Activated CD8-positive, alpha-beta memory T cell treated with anti-CD3 and anti-CD28 coated beads for 1 hour (primary cell): ENCODE results near the gene MAP2K7.
"Not testable (repeated sequence)": the region's sequence is repeated elsewhere in the genome, so short reads cannot be mapped to it uniquely, and the experiment has no call there.

ENCODE experiments used
- DNase-seq, 2 donors: peaks; one replicate each; pipeline ENCODE4 v3.0.0-alpha.2; 2020; ENCODE audit warnings: low read depth in 1 of 2; ENCODE audit errors: extremely low read depth in 1 of 2

Gene MAP2K7

DNA sequence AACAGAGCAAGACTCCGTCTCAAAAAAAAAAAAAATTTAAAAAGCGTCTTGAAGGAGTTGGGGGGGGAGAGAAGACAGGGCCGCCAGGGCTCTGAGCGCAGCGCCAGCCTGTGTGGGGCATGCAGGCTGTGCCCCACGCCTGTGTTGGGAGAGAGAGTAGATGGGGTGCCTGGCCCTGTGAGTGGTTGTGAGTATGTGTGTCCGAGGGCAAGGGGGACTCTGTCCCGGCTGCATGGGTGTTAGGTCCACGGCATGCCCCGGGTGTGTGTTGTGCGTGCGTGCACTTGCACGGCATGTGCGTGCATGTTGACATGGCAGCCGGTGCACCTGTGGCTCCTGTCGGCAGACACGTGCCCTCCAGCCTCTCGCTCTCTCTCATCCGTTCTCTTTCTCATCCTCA is 3.4 kb downstream of the MAP2K7 start:
- no peak for DNase-seq

DNA sequence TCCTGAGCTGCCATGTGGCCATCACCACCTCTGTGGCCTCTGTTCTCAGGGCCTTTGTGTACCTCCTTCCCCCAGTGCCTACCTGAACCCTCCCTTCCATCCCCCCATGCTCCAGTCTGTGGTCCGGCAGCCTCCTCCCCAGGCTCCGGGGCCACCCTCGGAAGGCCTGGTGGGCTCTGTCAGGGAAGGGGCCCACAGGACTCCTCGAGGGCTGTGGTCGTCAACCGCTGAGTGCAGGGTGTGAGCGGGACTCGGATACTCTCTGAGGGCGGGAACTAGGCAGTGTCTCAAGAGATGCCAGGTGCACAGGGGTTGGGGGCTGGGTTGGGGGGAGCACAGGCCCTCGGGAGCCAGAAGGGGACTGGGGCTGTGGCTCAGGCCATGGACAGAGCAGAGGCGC is 3.9 kb downstream of the MAP2K7 start:
- no peak for DNase-seq

DNA sequence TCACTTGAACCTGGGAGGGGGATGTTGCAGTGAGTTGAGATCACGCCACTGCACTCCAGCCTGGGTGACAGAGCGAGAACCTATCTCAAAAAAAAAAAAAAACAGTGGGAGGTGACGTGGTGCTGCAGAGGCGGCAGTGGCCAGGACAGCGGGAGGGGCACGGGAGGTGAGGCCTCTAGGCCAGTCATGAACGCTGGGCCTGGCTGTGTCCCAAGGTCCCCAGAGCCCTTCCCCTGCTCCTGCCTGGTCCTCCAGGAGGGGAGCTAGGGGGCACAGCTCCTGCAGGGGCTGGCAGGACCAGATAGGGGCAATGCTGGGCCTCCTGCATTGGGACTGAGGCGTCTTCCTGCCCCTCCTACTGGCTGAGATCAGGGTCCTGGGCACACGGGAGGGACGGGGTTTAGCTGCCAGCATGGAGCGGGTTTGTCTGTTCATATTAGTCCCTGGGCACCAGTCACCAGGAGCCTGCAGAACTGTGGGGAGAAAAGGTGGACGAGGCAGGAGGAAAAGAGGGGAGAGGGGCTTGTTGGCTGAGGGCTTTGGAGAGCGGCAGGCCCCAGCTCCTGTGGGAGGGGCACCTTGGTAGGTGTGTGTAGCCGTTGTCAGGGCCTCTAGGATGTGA is 4.5 kb downstream of the MAP2K7 start:
- DNase-seq, result no peak

DNA sequence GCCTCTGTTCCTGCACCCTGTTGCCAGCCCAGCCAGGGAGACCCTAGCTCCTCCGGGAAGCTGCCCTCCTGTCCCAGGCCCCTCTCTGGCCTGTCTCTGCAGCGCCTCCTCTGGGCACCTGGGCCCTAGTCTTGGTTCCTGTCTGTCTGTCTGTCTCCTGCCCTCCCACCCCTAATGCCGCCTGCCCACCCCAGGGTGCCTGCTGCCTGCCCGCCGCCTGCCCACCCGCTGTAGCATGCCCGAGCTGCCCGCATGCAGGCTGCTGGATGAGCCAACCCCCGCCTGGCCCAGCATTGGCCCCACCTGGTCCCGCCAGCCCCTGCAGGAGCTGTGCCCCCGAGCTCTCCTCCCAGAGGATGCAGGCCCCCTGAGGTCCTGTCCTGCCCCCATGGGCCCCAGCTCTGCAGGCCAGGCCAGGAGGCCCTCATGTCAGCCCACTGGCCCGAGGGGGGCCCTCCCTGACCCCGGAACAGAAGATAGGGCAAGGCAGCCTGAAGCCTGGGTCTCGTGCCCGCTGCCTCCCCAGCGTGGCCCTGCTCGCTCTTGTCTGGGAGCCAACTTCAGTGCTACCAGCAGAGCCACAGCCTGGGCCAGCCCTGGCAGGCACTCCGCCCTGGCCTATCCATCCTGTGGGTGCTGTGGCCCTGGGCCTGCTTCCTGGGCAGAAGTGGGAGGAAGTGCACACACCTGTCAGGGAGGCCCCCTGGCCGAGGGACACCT is 5.2 kb downstream of the MAP2K7 start:
- no peak for DNase-seq

DNA sequence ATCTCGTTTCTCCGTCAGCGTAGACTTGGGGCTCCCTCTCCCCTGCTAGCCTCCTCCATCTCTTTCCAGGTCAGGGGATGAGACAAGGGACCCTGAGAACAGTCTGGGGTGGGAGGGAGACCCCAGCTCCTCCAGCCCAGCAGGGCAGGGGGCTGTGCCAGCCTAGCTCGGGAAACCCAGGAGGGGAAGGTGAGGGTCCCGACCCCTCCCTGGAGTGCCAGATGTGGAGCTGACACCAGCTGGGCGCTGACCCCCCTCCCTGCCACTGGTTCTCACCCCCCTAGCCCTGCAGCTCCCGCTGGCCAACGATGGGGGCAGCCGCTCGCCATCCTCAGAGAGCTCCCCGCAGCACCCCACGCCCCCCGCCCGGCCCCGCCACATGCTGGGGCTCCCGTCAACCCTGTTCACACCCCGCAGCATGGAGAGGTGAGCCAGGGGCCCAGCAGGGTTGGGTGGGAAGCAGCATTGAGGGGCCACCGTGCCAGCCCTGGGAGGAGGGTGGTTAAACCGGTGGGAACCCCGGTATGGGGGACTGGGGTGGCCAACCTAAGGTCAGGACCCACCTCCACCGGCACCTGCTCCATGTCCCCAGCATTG is 5.9 kb downstream of the MAP2K7 start:
- no peak for DNase-seq

DNA sequence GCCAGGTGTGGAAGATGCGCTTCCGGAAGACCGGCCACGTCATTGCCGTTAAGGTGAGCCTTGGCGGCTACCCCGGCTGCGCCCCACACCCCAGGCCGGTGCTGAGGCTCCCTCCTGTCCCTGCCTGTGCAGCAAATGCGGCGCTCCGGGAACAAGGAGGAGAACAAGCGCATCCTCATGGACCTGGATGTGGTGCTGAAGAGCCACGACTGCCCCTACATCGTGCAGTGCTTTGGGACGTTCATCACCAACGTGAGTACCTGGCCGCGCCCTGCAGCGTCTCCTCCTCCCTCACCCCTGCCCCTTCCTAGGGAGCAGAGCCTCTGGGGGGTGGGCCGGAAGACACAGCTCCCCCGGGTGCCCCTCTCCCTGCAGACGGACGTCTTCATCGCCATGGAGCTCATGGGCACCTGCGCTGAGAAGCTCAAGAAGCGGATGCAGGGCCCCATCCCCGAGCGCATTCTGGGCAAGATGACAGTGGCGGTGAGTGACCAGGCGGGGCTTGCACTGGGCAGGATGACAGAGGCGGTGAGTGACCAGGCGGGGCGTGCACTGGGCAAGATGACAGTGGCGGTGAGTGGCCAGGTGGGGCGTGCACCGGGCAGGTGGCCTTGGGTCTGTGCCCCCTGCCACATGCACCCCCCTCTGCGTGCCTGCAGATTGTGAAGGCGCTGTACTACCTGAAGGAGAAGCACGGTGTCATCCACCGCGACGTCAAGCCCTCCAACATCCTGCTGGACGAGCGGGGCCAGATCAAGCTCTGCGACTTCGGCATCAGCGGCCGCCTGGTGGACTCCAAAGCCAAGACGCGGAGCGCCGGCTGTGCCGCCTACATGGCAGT is 6.9 kb downstream of the MAP2K7 start:
- no peak for DNase-seq

DNA sequence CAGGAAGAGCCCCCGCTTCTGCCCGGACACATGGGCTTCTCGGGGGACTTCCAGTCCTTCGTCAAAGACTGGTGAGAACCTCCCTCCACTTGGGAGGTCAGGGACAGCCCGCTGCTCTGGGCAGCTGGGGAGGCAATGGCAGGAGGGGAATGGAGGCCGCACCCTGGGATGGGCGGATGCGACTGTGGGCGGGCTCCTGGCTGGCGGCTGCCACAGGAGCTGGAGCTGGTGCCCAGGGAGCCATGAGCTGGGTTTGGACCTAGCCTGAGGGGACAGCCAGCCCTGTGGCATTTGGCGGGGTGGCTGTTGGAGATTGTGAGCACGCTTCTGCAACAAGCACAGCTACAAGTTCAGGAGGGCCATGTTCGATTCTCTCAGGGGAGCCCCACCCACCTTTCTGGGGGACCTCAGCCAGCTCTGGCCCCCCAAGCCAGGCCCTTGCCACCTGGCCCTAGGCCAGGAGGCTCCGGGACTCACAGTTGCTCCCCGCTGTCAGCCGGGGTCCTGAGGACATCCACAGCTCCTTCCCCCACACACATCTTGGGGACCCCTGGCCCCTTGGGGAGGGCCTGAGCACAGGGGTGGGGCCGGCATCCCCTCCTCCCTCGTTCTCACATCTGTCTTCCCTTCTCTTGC is 7.9 kb downstream of the MAP2K7 start:
- no peak for DNase-seq

DNA sequence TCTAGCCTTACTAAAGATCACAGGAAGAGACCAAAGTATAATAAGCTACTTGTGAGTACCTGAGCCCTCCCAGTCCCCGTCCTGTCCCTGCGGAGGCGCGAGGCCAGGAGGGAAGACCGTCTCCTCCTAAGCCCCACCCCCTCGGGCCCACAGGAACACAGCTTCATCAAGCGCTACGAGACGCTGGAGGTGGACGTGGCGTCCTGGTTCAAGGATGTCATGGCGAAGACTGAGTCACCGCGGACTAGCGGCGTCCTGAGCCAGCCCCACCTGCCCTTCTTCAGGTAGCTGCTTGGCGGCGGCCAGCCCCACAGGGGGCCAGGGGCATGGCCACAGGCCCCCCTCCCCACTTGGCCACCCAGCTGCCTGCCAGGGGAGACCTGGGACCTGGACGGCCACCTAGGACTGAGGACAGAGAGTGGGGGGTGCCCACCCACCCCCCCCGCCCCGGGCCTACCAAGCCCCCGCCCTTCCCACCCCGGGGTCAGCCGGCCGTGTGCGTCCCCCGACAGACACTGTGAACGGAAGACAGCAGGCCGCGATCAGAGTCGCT is 8.5 kb downstream of the MAP2K7 start:
- no peak for DNase-seq

DNA sequence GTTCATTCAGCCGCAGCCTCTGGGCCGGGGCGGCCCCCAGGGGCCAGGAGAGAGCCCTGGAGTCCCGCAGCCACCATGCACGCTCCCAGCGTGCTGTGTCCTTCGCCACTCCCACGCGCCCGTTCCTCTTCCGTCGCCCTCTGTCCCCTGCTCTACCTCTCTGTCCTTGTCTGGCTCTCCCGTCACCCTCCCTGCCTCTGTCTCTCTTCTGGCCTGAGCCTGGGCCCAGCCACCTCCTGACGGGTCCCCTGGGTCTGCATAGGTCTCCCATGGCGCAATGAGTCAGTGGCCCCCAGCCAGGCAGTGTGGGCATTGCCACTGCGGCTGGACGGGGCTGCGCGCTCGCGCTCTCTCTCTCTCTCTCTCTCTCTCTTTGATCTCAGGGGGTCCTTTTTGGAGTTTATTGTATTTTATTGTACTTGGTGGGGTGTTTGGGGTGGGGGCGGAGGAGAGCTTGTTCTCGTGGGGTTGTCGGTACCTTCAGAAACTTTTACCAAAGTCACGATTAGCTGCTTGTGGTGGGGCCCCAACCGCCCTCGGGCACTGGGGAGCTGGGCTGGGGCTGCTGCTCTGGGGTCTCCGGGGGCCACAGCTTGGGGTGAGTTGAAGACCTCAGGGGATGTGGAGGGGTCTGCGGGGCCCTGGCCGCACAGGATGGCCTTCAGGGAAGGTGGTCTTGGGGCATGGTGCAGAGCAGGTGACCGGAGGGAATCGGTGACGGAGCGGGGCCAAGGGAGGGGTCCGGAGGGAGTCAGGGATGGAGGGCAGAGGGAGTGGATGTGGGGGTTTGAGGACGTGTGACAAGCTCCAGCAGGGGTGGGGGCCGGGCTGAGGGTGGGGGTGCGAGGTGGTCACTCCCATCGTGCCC is 9.3 kb downstream of the MAP2K7 start:
- no peak for DNase-seq

DNA sequence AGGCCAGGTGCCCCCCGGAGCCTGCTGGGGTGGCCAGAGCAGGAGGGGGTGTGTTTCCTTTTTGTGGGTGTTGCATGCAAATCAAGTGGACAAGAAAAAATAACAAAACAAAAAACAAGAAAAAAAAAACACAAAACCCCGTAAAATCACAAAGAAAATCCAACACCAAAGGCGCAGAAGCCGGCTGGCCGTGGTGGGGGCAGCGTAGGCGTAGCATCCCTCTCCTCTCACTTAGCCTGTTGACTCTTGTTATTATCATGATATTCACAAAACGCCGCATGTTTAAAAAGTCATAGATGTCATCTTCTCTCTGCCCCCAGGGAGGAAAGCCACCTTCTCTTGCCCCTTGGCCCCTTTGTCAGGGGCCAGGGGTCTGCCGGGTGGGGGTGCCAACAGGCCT is 10.0 kb downstream of the MAP2K7 start:
- no peak for DNase-seq

DNA sequence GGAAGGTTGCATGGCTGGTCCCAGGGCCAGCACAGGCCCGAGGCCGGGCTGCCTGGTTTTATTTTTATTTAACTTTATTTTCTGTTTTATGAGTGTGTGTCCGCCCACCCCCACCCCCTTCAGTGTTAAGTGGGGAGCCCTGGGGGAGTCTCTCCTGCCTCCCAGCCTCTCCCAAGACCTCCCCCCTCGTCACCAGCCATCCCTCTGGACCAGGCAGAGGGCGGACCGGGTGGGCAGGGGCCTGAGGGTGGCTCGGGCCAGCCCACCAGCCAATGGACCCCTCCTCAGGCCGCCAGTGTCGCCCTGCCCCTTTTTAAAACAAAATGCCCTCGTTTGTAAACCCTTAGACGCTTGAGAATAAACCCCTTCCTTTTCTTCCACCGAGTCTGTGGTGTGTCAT is 10.4 kb downstream of the MAP2K7 start:
- DNase-seq, result no peak

DNA sequence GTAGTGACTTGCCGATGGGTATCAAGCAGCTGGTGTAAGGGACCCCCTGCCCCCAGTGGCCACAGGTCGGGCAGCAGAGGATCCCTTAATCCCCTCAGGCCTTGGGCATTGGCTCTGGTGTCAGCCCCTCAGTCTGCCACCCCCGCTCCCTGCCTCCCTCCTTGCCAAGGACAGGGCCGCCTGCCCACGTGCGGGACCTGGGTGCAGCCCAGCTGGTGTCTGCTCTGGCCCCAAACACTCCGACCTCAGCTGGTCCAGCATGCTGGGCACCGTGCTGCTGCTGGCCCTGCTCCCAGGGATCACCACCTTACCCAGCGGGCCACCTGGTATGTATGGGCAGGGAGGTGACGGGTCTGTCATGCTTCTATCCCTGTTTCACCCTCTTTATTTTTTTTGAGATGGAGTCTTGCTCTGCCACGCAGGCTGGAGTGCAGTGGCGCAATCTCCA is 10.9 kb downstream of the MAP2K7 start, which contains the start of gene TGFBR3L:
Gene TGFBR3L (plus strand): TSS at position 233 of the 448 bp plus-strand sequence.
- DNase-seq, result no peak

DNA sequence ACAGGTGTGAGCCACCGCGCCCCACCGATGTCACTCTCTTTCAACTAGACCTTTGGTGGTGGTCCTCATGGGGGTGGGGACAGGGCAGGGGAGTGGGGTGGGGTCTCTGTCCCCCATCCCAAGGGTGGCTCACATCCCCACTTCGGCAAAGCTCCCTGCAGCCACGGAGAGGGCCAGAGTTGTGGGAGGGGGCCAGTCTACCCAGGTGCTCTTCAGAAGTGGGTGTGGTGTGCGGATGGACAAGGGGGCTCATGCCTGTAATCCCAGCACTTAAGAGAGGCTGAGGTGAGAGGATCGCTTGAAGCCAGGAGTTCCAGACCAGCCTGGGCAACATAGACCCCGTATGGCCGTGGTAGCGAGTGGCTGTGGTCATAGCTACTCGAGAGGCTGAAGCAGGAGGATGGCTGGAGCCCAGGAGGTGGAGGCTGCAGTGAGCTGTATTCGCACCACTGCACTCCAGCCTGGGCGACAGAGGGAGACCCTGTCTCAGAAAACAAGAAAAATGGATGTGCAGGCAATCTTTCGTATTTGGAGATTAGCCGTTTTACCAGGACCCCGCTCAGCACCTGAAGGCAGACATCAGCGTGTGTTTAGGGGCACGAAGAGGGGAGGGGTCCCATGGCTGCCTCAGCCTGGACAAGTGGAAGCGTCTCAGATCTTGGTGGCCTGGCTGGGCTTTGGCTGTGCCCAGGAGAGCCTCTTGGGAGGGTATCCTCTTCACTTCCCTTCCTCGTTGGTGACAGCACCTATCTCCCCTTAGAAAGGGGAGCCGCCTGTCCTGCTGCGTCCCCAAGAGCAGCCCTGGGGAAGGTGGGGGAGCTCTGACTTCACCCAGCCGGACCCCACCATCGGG is 11.8 kb downstream of the MAP2K7 start:
- DNase-seq, result no peak

DNA sequence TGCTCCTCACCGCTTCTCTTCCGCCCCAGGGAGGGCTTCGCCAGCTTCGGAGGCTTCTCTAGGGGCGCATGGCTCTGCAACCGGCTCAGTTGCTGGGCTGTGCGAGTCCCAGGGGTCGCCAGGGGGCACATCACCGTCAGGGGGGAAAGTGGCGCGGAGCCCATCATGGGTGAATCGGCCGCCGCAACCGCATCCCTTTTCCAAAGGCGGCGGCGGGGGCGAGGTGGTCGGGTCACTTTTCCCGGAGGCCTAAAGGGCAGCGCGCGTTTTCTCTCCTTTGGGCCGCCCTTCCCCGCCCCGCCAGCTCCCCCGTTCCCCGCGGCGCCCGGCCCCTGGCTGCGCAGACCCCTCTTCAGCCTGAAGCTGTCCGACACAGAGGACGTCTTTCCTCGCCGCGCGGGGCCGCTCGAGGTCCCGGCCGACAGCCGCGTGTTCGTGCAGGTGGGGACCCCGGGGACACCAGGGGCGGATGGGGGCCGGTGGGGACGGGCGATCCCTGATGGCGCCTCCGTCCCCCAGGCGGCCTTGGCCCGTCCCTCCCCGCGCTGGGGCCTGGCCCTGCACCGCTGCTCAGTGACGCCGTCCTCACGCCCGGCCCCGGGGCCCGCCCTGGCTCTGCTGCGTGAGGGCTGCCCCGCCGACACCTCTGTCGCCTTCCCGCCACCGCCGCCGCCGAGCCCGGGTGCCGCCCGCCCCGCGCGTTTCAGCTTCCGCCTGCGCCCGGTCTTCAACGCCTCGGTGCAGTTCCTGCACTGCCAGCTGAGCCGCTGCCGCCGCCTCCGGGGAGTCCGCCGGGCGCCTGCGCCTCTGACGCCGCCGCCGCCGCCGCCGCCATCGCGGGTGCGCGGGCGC is 12.7 kb downstream of the MAP2K7 start:
- DNase-seq, result no peak

DNA sequence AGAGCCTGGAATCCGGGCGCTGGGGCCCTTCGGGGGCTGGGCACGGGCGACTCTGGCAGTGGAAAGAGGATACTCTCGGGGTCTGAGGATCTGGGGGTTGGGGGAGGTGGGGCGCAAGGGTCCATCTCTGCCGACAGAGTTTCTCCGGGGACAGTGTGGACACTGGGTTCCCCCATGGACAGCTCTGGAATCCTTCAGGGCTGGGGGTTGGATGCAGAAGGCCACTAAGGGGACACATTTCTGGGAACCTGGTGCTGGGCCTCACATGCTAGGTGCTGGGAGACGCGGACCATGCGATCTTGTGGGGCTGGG is 13.2 kb downstream of the MAP2K7 start:
- DNase-seq, result no peak

DNA sequence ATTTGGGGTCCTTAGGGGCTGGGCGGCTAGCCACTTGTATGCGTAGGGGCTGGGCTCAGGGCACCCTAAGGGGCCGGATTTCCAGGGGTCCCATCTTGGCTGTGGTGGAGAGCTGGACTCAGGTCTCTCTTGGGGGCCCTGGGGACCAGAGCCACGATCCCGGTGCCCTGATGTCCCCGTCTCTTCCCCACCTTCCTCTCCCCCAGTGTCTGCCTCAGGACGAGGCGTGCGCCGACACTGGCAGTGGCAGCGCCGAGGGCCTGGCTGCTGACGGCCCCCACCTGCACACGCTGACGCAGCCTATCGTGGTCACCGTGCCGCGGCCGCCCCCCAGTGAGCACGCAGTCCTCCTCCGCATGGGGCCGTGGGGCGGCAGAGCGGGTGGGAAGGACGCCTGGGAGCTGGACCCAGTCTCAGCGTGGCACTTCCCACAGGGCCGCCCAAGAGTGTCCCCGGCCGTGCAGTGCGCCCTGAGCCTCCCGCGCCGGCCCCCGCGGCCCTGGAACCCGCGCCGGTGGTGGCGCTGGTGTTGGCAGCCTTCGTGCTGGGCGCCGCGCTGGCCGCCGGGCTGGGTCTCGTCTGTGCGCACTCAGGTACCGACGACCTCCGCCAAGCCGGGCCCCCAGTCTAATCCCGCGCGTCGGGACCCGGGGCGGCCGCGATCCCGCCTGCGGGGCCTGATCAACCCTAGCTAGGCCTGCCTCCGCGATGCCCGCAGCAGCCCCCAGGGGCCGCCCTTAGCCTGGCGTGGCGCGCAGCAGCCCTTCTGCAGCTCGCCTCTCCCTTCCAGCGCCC is 13.8 kb downstream of the MAP2K7 start:
- peak in 1 of 2 donors; percentile 42 for DNase-seq

DNA sequence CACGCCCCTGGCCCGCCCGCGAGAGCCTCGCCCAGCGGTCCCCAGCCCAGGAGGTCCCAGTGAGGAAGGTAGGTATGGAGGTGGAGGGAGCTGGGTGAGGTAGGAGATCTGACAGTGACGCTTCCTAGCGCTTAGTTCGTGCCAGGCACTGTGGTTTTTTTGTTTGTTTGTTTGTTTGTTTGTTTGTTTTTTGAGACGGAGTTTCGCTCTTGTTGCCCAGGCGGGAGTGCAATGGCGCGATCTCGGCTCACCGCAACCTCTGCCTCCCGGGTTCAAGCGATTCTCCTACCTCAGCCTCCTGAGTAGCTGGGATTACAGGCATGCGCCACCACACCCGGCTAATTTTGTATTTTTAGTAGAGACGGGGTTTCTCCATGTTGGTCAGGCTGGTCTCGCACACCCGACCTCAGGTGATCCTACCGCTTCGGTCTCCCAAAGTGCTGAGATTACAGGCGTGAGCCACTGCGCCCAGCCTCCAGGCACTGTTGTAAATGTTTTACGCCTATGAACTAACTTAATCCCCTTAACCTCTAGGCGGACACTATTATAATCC is 14.5 kb downstream of the MAP2K7 start:
- not testable (repeated sequence) for DNase-seq
